HG02759 (cell line): ENCODE data around the gene PPM1J.
A peak's percentile ranks its signal among the peaks of the same experiment; 100 is the strongest.
"Not testable (repeated sequence)": the region's sequence is repeated elsewhere in the genome, so short reads cannot be mapped to it uniquely, and the experiment has no call there.

Source experiments
- ATAC-seq: cut with Tn5 transposase; IDR thresholded peaks from one replicate; pipeline ENCODE4 v1.9.1; 2021; ENCODE audit warnings: mild to moderate bottlenecking, moderate library complexity; ENCODE audit not compliant: unreplicated experiment

The PPM1J gene, protein sequence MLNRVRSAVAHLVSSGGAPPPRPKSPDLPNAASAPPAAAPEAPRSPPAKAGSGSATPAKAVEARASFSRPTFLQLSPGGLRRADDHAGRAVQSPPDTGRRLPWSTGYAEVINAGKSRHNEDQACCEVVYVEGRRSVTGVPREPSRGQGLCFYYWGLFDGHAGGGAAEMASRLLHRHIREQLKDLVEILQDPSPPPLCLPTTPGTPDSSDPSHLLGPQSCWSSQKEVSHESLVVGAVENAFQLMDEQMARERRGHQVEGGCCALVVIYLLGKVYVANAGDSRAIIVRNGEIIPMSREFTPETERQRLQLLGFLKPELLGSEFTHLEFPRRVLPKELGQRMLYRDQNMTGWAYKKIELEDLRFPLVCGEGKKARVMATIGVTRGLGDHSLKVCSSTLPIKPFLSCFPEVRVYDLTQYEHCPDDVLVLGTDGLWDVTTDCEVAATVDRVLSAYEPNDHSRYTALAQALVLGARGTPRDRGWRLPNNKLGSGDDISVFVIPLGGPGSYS

DNA sequence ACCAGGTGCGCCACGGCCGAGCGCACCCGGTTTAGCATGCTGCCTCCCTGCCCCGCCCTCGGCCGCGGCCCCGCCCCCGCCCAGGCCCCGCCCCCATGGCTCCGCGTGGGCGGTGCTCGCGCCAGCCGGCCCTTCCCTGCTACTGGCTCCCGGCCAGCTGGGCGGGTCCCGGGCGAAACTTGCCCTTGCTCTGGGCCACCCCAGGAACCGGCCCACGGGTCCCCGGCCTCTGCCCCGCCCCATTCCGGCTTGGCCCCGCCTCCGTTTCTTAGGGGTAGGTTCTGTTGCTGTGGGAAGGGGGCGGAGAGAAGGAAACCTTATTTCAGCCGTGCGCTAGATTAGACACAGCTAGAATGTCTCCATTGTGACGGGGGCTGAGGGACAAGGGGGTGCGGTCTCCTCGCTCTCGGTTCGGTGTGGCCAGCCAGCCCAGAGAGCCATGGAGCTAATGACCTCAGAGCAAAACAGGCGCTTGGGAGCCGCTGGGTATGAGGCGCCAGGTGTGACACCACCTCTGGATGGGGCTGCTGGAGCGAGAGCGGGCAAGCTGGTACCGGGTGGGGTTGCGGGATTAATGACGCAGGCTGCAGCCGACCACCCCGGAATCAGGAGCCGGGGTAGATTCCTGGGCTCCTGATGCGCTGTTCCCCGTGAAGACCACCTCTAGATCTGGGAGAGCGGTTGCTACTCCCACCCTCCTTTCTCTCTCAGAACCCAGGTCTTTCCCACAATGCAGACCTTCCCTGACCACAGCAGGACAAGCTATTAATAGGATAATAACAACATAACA is at the start of gene PPM1J:
Gene PPM1J (minus strand): TSS at position 69 of the 790 bp plus-strand sequence. CDS start 31 bp downstream, at position 38.
- ATAC-seq, result peak; percentile 81

DNA sequence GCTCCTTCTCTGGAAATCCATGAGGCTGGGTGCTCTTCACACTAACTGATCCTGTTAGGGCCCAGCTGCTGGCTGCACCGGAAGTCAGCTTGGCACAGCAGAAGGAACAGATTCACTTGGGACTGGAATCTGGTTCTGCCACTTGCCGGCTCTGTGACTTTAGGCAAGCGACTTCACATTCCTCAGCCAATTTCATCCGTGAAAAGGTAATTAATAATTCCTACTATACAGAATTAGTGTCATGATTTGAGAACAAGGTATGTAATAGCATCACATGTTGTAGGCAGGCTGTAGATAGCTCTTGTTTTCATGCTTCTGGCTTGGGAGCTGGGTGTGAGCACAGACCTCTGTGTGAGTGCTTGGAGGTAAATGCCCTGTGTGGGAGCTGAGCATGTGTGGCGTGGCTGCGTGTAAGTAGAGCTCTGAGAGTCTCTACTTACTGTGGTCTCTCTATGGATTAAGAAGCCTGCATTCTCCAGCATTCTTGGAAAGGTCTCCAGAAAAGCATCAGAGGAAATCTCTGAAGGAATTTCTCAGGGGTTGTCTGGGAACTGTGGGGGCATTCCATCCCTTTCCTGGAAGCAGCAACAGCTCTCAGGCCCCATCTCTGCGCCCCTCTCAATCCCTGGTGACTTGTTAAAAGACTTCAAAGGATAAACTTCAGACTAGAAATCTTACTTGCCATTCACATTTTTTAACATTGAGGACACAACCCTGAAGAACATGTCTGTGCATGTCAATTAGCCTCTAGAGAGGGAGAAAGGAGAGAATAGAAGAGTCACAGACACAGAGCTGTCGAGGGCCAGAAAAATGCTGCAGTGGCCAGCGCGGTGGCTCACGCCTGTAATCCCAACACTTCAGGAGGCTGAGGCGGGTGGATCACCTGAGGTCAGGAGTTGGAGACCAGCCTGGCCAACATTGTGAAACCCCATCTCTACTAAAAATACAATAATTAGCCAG is 47.7 kb upstream of the PPM1J start:
- ATAC-seq, result no peak

DNA sequence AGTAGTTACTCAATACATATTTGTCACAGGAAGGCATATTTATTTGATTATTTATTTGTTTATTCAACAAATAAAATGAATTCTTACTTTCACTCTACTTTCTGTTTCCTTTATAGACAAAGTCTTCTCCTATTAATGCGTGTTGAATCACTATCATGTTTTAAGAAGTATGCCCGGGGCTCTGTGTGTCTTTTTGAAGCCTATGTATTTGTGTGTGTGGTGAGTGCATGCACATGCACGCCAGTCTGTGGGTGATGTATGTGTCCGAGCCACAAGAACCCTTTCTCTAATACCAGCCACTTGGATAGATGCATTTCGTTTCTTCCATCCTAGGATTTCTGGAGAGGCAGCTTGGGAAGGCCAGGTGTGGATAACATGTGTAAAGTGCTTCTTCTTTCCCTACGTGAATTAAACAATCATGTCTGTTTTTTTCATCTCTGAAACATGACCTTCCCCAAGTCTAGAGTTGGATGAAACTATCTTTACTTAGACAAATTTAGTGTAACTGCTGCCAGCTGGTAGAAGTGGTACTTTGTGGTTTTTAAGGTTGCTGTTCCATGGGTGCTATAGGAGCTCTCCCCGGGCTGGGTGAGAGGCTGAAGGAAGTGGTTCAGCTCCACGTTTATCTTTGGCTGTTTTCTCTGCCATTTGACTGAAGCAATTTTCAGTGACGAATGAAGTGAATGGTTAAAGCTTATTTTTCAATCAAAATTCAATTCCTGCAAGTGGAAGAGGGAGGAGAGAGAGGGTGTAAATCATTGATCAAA is 46.8 kb upstream of the PPM1J start:
- ATAC-seq, result no peak

DNA sequence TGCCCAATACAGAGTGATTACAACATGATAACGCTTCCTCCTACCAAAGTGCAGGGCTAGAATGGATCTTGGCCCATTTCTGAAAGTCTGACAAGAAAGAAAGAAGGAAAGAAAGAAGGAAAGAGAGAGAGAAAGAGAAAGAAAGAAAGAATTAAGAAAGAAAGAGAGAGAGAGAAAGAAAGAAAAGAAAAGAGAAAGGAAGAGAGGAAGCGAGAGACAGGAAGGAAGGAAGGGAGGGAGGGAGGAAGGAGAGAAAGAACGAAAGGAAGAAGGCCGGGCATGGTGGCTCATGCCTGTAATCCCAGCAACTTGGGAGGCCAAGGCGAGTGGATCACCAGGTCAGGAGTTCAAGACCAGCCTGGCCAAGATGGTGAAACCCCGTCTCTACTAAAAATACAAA is 44.1 kb upstream of the PPM1J start:
- no peak for ATAC-seq

DNA sequence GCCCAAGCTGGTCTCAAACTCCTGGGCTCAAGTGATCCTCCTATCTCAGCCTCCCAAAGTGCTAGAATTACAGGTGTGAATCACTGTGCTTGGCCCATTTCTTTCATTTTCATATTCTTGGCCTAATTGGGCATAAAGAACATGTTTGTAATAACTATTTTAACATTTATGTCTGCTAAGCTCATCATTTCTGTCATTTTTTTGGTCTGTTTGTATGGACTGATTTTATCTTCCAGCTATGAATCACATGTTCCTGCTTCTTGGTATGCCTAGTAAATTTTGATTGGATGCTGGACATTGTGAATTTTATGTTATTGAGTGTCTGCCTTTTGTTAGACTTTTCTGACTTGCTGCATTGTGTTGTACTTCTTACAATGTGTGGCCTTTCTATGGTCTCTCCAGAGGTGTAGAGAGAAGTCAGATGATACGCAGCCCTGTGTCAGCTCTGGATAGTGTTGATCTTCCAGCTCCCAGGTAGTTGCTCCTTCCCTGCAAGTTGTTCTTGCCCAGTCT is 39.0 kb upstream of the PPM1J start:
- no peak for ATAC-seq

DNA sequence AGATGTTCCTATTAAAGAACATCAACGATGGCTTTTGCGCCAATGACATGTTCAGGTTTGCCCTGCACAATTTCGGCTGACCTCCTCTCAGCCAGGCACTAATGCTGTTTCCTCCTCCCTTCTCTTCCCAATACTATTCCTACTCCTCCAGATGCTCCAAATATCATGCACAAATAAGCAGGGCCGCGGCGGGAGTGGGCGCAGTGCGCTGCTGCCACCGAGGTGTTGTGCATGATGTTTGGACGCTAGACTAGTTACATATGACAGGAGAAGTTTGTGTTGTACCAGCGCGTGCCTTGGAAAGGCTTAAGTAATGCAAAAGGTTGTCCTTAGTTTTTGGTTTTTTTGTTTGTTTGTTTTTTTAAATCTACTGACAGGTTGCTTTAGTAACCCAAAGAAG is 33.3 kb upstream of the PPM1J start:
- no peak for ATAC-seq

DNA sequence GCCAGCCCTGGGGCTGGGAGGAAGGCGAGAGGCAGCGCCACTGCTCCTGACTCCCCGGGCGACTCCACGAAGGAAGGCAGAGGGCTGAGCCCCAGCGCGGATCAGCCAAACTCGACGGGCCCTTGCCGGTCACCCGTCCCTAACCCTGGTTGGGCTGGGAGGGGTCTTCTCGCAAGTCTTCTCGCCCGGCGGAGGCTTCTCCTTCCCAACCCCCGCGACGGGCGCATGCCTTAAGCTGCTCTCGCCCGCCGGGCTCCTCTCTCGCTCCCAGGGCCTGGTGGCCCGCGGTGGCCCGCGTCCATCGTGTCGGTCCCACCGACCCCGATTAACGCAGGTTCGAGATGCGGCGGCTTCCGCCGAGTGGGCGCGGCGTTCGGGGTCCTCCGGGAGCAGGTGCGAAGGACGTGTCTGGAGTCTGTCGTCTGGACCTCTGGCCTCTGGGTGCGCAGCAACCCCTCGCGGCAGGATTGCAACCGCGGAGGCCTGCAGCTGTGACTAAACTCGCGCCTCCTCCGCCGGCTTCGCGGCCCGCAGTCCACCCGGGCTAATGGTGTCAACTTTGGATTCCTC is 29.0 kb upstream of the PPM1J start:
- no peak for ATAC-seq

DNA sequence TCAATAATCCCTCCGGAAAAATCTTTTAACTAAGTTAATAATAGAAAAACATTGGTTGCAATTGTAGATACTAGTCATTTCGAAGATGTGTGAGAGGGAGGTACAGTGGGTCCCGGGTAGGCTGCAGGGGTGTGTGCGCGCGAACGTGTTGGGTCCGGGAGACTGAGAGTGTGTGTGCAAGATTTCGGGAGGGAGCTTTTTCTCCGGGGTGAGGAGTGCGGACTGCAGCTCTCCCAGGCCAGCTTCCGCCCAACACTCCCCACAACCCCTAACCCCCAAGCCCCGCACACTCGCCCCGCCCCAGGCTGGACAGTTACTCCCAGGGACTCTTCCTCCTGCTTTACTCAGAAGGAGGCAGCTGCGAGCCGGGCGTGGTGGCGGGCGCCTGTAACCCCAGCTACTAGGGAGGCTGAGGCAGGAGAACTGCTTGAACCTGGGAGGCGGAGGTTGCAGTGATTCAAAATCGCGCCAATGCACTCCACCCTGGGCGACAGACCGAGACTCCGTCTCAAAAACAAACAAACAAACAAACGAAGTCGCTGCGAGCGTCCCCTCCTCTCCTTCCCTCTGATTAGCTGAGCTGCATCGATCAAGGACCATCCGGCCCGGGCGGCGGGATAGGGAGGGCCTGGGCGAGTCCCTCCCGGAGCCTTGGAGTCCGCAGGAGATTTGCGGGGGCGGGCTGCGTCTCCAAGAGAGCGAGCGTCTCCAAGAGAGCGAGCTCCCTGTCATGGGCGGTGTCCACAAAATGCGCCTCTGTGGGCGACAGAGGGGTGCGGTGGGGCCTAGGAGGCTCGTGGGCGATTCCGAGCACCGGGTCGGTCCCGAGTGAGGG is 28.3 kb upstream of the PPM1J start:
- no peak for ATAC-seq

DNA sequence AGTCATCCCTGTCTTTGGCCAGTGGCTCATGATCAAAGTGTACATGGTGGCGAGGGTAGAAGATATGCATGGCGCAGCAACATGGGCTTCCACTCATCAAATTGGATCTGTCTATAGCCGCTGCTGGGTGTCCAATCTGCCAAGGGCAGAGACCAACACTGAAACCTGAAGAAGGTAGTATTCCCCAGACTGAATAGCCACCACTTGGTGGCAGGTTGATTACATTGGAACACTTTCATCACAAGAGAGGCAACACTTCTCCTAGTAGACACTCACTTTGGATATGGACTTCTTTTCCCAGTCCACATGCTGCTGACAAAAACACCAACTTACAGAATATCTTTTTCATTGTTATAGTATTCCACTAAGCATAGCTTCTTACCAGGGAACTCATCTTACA is 22.4 kb upstream of the PPM1J start:
- no peak for ATAC-seq

DNA sequence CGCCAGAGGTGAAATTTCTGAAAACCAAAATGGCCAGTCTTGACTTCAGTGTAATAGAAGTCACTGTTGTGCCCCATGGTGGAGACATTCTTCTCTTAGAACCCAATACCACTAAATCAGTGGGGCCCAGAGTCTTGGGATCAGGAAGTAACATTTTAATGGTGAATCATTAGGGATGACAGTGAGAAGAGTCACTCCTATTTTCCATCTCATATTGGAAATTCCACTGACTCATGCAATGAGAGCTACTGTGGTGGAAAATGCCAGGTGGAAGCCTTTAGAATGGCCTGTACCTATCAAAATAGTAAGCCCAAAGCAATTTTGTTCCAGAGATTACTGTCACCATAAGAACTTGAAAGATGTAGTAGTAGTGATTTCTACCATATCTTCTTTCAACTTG is 20.6 kb upstream of the PPM1J start:
- no peak for ATAC-seq

DNA sequence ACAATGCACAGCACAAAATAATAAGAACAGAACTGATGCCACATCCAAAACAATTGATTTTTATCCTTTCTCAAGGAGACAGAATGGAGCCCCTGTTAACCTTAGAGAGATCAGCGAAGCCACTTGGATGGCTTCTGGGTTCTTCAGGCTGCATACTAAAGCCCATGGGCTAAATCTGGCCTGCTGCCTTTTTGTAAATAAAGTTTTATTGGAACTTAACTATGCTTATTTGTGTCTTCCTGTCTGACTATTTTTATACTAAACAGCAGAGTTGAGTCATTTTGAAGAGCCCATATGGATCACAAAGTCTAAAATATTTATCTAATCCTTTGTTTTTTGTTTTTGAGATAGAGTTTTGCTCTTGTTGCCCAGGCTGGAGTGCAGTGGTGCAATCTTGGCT is 16.3 kb upstream of the PPM1J start:
- ATAC-seq, result no peak

DNA sequence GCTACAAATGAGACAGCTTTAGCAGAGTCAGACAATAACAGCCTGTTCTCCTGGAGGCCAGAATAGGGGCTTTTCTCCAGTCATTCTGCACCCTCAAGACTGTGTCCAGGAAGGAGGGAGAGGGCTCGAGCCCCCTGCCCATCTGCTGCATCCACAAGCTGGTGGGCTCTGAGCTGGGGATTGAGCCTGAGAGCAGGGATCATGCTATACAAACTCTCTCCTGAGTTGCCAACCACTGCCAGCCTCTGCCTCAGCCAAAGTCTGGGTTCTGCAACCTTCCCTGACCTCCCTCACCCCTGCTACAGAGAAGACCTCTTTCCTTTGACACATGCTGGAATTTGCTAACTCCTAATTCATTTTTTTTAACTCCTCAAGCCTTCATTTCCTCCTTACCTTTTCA is 14.8 kb upstream of the PPM1J start:
- no peak for ATAC-seq

DNA sequence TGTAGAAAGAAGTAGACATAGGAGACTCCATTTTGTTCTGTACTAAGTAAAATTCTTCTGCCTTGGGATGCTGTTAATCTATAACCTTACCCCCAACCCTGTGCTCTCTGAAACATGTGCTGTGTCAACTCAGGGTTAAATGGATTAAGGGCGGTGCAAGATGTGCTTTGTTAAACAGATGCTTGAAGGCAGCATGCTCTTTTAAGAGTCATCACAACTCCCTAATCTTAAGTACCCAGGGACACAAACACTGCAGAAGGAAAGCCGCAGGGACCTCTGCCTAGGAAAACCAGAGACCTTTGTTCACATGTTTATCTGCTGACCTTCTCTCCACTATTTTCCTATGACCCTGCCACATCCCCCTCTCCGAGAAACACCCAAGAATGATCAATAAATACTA is 13.9 kb upstream of the PPM1J start:
- ATAC-seq, result not testable (repeated sequence)

DNA sequence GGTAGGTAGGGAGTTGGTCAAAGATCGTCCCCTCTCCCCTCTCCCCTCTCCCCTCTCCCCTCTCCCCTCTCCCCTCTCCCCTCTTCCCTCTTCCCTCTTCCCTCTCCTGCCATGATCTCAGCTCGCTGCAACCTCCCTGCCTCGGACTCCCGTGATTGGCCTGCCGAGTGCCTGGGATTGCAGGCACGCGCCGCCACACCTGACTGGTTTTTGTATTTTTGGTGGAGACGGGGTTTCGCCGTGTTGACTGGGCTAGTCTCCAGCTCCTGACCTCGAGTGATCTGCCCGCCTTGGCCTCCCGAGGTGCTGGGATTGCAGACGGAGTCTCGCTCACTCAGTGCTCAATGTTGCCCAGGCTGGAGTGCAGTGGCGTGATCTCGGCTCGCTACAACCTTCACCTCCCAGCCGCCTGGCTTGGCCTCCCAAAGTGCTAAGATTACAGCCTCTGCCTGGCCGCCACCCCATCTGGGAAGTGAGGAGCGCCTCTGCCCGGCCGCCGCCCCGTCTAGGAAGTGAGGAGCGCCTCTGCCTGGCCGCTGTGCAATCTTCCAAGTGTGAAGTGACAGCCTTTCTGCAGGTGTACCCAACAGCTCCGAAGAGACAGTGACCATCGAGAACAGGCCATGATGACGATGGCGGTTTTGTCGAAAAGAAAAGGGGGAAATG is 13.3 kb upstream of the PPM1J start:
- not testable (repeated sequence) for ATAC-seq

DNA sequence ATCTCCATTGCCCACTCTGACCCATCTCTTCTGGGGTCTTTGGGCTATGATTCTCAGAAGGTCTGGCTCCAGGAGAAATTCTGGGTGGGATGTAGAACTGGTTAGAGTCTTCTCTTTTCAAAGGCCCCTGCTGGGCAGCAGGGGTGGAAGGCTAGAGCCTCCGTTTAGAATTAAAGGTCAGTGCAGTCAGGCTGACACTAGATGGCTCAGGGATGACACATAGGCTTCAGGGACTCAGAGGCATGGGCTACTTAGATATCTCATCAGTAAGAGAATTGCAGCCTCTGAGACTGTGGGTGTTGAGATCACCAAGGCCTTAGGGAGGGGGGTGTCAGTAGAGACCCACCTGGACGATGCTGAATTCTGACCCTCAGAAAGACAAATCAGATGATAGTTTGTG is 12.6 kb upstream of the PPM1J start:
- ATAC-seq, result no peak

DNA sequence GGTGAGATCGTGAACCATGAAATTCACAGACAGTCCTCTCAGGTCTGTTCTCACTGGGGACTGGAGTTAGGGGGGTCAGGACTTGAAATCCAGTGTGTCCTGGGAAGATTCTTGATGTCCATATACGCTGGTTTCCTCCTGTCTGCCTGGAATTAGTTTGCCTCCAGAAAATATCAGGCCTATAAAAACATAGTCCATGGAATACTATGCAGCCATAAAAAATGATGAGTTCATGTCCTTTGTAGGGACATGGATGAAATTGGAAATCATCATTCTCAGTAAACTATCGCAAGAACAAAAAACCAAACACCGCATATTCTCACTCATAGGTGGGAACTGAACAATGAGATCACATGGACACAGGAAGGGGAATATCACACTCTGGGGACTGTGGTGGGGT is 9.1 kb upstream of the PPM1J start:
- not testable (repeated sequence) for ATAC-seq

DNA sequence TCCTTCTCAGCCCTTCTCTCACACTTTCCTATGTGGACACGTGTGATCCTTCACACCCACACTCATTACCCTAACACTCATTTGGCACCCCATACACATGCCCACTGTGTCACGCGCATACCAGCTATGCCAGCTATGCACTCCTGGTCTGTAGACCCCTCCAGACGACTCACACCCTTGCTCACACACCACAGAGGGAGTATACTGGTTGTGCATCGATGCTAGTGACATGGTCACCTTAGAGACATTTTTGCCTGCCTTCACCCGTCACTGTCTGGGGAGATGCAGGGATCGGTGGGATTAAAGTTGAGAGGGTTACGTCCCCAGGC is 8.3 kb upstream of the PPM1J start:
- no peak for ATAC-seq
